LNCaP clone FGC (cell line): Measurements from ENCODE around the gene GYG2.
"Not testable (repeated sequence)": the region's sequence is repeated elsewhere in the genome, so short reads cannot be mapped to it uniquely, and the experiment has no call there.

Source experiments
- DNase-seq: peaks from one replicate; pipeline ENCODE4 v3.0.0-alpha.2; 2011; ENCODE audit warnings: low read depth
- H3K4me3 ChIP-seq: 2 replicates; pipeline ENCODE4 v1.5.1; 2011; ENCODE audit warnings: mild to moderate bottlenecking, low read depth, low read length, control low read depth
- TF ChIP-seq, protein P1 (sequence below): IDR thresholded peaks from 2 replicates; pipeline ENCODE4 v1.5.1; 2012; ENCODE audit warnings: mild to moderate bottlenecking; ENCODE audit not compliant: control insufficient read depth, insufficient read depth; ENCODE audit errors: extremely low read depth

GYG2 gene

GRCh38 chrX:2828344-2828958 is at the start of gene GYG2:
GYG2 (plus strand) TSS chrX:2828930; CDS start chrX:2830189, 1,259 bp downstream.
- no peak for DNase-seq
- TF ChIP-seq, protein P1, sequence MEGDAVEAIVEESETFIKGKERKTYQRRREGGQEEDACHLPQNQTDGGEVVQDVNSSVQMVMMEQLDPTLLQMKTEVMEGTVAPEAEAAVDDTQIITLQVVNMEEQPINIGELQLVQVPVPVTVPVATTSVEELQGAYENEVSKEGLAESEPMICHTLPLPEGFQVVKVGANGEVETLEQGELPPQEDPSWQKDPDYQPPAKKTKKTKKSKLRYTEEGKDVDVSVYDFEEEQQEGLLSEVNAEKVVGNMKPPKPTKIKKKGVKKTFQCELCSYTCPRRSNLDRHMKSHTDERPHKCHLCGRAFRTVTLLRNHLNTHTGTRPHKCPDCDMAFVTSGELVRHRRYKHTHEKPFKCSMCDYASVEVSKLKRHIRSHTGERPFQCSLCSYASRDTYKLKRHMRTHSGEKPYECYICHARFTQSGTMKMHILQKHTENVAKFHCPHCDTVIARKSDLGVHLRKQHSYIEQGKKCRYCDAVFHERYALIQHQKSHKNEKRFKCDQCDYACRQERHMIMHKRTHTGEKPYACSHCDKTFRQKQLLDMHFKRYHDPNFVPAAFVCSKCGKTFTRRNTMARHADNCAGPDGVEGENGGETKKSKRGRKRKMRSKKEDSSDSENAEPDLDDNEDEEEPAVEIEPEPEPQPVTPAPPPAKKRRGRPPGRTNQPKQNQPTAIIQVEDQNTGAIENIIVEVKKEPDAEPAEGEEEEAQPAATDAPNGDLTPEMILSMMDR, result 0 out of 2 replicates have a peak, but pooled peaks have one; percentile 1
- peak within 1 kb of the TSS; percentile 48 for H3K4me3 ChIP-seq

- not testable (repeated sequence) for DNase-seq
Observed at GRCh38 chrX:2780472-2781225, 48.1 kb upstream of the GYG2 start.

GRCh38 chrX:2781226-2781571 is 47.5 kb upstream of the GYG2 start:
- TF ChIP-seq, protein P1, result no peak
- H3K4me3 ChIP-seq, result no peak overlapping the region
- DNase-seq, result no peak

More at GRCh38 chrX:2780472-2781225, 48.1 kb upstream of the GYG2 start:
- not testable (repeated sequence) for H3K4me3 ChIP-seq

- DNase-seq, result no peak
- TF ChIP-seq, protein P1, result no peak
- H3K4me3 ChIP-seq, result no peak overlapping the region
Observed at GRCh38 chrX:2781698-2782097, 47.0 kb upstream of the GYG2 start.

DNA sequence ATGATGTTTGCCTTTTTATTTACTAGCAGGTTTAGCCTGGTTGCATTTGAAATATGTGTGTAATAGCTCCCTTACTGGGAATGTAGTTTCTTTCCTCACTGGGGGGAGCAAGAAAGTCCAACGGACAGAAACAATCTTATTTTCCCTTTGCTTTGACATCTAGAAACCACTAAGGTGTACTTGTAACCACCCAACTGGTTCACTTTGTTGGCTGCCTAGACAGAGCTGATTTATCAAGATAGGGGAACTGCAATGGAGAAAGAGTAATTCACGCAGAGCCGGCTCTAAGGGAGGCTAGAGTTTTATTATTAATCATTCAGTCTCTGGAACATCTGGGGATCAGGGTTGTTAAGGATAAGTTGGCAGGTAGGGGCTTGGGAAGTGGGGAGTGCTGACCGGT is 46.6 kb upstream of the GYG2 start:
- no peak overlapping the region for H3K4me3 ChIP-seq

DNA sequence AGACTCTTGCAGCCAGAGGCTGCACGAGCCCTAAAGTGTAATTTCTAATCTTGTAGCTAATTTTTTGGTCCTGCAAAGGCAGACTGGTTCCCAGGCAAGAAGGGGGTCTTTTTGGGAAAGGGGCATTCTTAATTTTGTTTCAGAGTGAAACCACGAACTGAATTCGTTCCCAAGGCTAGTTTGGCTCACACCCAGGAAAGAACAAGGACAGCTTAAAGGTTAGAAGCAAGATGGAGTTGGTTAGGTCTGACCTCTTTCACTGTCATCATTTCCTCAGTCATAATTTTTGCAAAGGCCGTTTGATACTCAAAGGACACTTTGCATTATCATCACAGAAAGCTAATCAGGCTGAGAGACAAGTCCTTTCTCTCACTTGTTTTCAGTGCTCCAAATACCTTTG is 46.0 kb upstream of the GYG2 start:
- no peak overlapping the region for H3K4me3 ChIP-seq
- no peak for DNase-seq
- TF ChIP-seq, protein P1, result no peak

More for the DNA sequence above, 46.6 kb upstream of the GYG2 start:
- DNase-seq, result no peak
- TF ChIP-seq, protein P1, result no peak

DNA sequence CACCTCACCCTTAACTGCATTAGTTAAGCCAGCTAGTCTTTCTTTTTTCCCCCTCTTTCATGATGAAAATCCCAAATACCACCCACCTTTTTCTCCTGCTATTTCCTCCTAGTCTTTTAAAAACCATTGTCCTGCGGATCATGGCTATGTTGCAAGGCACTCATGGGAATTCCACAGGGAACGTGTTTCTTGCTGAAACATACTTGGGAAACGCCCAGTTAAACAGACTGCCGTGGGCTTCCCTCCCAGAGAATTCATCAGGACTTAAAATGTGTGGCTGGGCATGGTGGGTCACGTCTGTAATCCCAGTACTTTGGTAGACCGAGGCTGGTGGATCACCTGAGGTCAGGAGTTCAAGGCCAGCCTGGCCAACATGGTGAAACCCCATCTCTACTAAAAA is 44.7 kb upstream of the GYG2 start:
- H3K4me3 ChIP-seq, result no peak overlapping the region
- TF ChIP-seq, protein P1, result no peak
- no peak for DNase-seq
